GM19043 (cell line): Measurements from ENCODE around the gene CAND2.

ENCODE experiments used
- ATAC-seq: cut with Tn5 transposase; IDR thresholded peaks from one replicate; pipeline ENCODE4 v1.9.1; 2021; ENCODE audit warnings: low read depth; ENCODE audit not compliant: unreplicated experiment

CAND2 gene

GRCh38 chr3:12796171-12797123 is at the start of gene CAND2:
TSS of gene CAND2 (plus strand) at chr3:12796680. CDS start at chr3:12796721, 41 bp downstream.
- no peak for ATAC-seq

- ATAC-seq, result no peak
These were observed 48.0 kb upstream of the CAND2 start for GRCh38 chr3:12748477-12748876.

- no peak for ATAC-seq
These were observed 46.3 kb upstream of the CAND2 start for GRCh38 chr3:12750223-12750622.

- ATAC-seq, result no peak
These were observed 45.8 kb upstream of the CAND2 start for GRCh38 chr3:12750658-12751071.

- no peak for ATAC-seq
These were observed 44.9 kb upstream of the CAND2 start for GRCh38 chr3:12751571-12751970.

- no peak for ATAC-seq
These were observed 44.4 kb upstream of the CAND2 start for GRCh38 chr3:12752102-12752501.

GRCh38 chr3:12752809-12753208 is 43.7 kb upstream of the CAND2 start:
- no peak for ATAC-seq

- no peak for ATAC-seq
These were observed 43.0 kb upstream of the CAND2 start for GRCh38 chr3:12753275-12754028.

- no peak for ATAC-seq
These were observed 42.2 kb upstream of the CAND2 start for GRCh38 chr3:12754313-12754712.

- no peak for ATAC-seq
These were observed 40.7 kb upstream of the CAND2 start for GRCh38 chr3:12755754-12756153.

GRCh38 chr3:12756175-12756574 is 40.3 kb upstream of the CAND2 start:
- no peak for ATAC-seq

- no peak for ATAC-seq
These were observed 39.8 kb upstream of the CAND2 start for GRCh38 chr3:12756635-12757034.

GRCh38 chr3:12758025-12758781 is 38.3 kb upstream of the CAND2 start:
- ATAC-seq, result no peak

- ATAC-seq, result no peak
These were observed 37.3 kb upstream of the CAND2 start, which contains the start of gene TMEM40 for GRCh38 chr3:12759097-12759679. TSS of gene TMEM40 (minus strand) at chr3:12759259. CDS start at chr3:12749832, 9,427 bp downstream.

GRCh38 chr3:12759693-12760565 is 36.6 kb upstream of the CAND2 start:
- ATAC-seq, result no peak

GRCh38 chr3:12764171-12764776 is 32.2 kb upstream of the CAND2 start:
- no peak for ATAC-seq

GRCh38 chr3:12766541-12766940 is 29.9 kb upstream of the CAND2 start:
- ATAC-seq, result no peak

GRCh38 chr3:12768579-12769527 is 27.6 kb upstream of the CAND2 start:
- ATAC-seq, result no peak
